ENCODE results near the gene YJEFN3. TPM values are rescaled to one million over a fixed set of nuclear protein-coding genes. Genes with fewer than 3 reads are reported as not detected.
A peak's percentile ranks its signal among the peaks of the same experiment; 100 is the strongest.

Gene YJEFN3
- polyA plus RNA-seq, 1 experiment: 1.2 TPM

DNA sequence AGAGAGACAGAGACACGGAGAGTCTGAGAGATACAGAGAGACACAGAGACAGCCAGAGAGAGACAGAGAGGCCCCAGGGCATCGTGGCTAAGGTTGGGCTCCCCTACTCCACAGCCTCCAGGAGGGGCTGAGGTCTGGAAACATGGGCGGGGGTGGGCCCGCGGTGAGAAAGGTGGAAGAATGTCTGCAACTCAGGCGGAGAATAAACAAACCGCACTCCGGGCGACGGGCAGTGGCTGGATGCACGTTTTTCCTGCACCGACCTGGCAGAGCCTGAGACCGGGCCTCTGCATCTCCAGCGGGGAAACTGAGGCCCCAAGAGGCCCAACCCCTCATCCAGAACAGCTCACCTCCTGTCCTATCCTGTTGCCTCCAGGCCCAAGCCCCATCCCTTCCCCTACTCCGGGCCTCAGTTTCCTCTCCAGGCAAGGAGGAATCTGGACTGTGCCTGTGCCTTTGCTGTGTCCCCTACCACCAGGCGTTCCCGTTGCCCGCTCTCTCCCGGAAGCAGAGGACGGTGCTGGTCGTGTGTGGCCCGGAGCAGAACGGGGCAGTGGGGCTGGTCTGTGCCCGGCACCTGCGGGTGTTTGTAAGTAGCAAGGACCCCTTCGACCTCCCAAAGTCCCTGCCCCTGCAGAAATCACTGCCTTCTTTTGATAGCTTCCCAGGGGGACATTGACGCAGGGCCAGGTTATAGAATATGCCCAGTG lies 6.0 kb downstream of the YJEFN3 start:
- DNase-seq (ENCODE audit: low read depth, low spot score): no peak
- TF ChIP-seq, protein P1, sequence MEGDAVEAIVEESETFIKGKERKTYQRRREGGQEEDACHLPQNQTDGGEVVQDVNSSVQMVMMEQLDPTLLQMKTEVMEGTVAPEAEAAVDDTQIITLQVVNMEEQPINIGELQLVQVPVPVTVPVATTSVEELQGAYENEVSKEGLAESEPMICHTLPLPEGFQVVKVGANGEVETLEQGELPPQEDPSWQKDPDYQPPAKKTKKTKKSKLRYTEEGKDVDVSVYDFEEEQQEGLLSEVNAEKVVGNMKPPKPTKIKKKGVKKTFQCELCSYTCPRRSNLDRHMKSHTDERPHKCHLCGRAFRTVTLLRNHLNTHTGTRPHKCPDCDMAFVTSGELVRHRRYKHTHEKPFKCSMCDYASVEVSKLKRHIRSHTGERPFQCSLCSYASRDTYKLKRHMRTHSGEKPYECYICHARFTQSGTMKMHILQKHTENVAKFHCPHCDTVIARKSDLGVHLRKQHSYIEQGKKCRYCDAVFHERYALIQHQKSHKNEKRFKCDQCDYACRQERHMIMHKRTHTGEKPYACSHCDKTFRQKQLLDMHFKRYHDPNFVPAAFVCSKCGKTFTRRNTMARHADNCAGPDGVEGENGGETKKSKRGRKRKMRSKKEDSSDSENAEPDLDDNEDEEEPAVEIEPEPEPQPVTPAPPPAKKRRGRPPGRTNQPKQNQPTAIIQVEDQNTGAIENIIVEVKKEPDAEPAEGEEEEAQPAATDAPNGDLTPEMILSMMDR (IDR thresholded peaks at IDR 0.05; ENCODE audit: low read depth, low read length): no peak
- H3K9me3 ChIP-seq (ENCODE audit: control insufficient read depth, insufficient read depth, low read length): peaks cover 6% of the 10 kb centered on the region; the same call in 1 of the 2 replicates
- no peak overlapping the region for H3K4me3 ChIP-seq (ENCODE audit: low read depth, low read length)
- peaks cover 18% of the 10 kb centered on the region for H3K27me3 ChIP-seq (ENCODE audit: control insufficient read depth, insufficient read depth, low read length)
- no peak overlapping the region for H3K27ac ChIP-seq (ENCODE audit: low read depth, low read length)
- CTCF ChIA-PET: no interaction called here
- POLR2A ChIA-PET: interaction anchor here (1.3 kb wide), 1 partner anchor 19 kb away, joined by 3 read pairs; the partner anchor contains the start of genes NDUFA13 and TSSK6

DNA sequence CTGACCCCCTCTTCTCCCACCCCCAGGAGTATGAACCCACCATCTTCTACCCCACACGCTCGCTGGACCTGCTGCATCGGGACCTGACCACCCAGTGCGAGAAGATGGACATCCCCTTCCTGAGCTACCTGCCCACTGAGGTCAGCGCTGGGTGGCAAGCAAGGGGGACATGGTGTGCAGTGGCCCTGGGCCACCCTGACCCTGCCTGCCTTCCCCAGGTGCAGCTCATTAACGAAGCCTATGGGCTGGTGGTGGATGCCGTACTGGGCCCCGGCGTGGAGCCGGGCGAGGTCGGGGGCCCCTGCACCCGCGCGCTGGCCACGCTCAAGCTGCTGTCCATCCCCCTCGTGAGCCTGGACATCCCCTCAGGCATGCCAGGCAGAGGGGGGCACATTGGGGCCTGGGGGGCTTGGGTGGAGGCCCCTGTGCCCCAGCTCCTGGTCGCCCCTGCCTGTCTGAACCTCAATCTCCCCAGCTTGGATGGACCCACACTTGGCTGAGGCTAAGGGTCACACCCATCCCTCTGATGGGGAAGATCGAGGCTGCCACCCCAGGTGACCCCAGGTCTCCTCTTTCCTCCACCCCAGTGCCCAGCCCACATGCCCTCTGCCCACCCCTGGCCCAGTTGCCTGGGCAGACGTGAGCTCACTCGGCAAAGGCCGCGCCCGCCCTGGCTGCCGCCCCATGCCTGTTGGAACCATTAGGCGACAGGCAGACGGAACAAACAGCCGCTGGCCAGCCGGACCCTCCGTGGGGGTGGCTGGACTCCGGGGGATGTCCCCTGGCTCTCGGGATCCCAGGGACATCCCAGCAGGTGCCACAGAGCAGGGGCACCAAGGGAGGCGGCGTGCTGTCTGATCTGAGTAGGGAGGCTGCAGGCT lies 6.8 kb downstream of the YJEFN3 start:
- Histone ChIP-seq H3K9me3 (ENCODE audit: control insufficient read depth, insufficient read depth, low read length) (peaks cover 10% of the 10 kb centered on the region; the same call in 1 of the 2 replicates), H3K27me3 (ENCODE audit: control insufficient read depth, insufficient read depth, low read length) (peaks cover 22% of the 10 kb centered on the region), H3K4me3 (ENCODE audit: low read depth, low read length) (no peak overlapping the region), H3K27ac (ENCODE audit: low read depth, low read length) (no peak overlapping the region)
- POLR2A ChIA-PET: interaction anchor here (1.3 kb wide), 1 partner anchor 20 kb away, joined by 3 read pairs; the partner anchor contains the start of genes NDUFA13 and TSSK6
- TF ChIP-seq, protein P1 (IDR thresholded peaks at IDR 0.05; ENCODE audit: low read depth, low read length): no peak
- CTCF ChIA-PET: interaction anchor here (1.8 kb wide), 1 partner anchor 108 kb away, joined by 5 read pairs; the partner anchor contains the start of gene GMIP
- no peak for DNase-seq (ENCODE audit: low read depth, low spot score)

DNA sequence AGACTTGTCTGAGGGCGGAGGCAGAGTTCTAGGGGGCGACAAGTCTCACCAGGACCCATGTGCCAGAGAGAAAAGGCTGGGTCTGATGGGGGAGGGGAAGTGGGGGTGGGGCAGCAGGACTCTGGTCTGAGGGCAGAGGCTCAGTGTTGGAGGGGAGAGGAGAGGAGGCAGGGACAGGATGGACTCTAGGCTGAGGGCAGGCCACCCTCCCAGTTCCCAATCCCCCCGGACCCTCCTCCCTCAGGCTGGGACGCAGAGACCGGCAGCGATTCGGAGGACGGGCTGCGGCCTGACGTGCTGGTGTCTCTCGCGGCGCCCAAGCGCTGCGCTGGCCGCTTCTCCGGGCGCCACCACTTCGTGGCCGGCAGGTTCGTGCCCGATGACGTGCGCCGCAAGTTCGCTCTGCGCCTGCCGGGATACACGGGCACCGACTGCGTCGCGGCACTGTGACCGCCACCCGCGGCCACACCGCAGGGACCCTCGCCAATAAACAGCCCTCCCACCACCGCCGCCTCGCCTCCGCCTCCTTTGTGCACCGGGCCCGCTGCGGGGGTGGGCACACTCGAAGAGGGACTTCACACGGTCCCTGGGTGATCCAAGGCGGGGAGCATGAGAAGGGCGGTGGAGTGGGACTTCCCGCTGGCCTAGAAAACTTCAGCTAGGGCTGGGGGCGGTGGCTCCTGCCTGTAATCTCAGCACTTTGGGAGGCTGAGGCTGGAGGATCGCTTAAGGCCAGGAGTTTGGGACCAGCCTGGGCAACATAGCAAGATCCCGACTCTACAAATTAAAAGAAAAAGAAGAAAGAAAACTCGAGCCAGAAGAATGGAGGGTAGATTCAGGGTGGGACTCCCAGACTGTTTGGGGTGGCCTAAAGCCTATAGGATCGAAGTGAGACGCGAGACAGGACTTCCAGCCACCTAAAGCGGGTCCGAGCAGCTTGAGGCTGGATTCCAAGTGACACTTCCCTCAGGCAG lies 8.7 kb downstream of the YJEFN3 start:
- DNase-seq (ENCODE audit: low read depth, low spot score): no peak
- ChIA-PET POLR2A (no interaction called here), CTCF (interaction anchor here (0.6 to 1.8 kb wide), 3 partner anchors 20 to 107 kb away, joined by 3 to 5 read pairs (median 4); partner anchors contain the start of gene GMIP)
- peaks cover 18% of the 10 kb centered on the region; the same call in 1 of the 2 replicates for H3K9me3 ChIP-seq (ENCODE audit: control insufficient read depth, insufficient read depth, low read length)
- no peak overlapping the region for H3K27ac ChIP-seq (ENCODE audit: low read depth, low read length)
- TF ChIP-seq, protein P1 (IDR thresholded peaks at IDR 0.05; ENCODE audit: low read depth, low read length): no peak
- no peak overlapping the region for H3K4me3 ChIP-seq (ENCODE audit: low read depth, low read length)
- H3K27me3 ChIP-seq (ENCODE audit: control insufficient read depth, insufficient read depth, low read length): peaks cover 26% of the 10 kb centered on the region

DNA sequence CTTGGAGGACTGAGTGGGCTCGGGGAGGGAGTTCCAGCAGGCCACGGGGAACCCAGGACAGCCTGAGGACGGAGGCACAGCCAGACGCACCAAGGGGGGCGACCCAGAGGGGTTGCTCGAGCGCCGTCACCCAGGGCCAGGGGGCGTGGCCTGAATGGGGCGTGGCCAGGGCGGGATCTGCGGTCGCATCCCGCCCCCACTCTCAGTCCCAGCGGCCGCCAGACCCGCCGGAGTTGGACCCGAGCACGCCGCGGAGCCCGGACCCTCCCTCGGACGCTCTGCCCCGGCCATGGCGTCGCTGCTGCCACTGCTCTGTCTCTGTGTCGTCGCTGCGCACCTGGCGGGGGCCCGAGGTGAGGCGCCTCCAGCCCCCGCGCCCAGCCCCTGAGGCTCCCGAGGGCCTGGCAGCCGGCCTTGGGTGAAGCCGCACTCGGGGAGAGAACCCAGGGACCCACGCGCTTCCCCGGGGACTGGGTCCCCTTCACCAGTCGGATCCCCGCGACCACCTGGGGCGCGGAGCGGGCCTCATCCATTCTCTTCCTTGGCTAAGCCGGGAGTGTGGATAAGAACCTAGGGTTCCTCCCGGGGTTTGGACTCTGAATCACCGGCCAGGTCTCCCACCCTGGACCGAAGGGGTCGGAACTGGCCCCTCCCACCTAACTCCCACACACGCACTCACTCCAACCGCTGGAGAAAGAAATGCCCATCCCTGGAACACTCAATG lies 9.5 kb downstream of the YJEFN3 start, which contains the start of gene CILP2:
TSS of gene CILP2 (plus strand) at position 205 of the 724 bp plus-strand sequence. CDS start at position 290, 85 bp downstream.
- H3K9me3 ChIP-seq (ENCODE audit: control insufficient read depth, insufficient read depth, low read length): peaks cover 21% of the 10 kb centered on the region; the same call in 1 of the 2 replicates
- H3K27ac ChIP-seq (ENCODE audit: low read depth, low read length): no peak within 1 kb of the TSS
- ChIA-PET POLR2A (no interaction called here), CTCF (interaction anchor here (1.0 kb wide), 1 partner anchor 106 kb away, joined by 4 read pairs; no protein-coding TSS in a partner anchor)
- peaks cover 26% of the 10 kb centered on the region for H3K27me3 ChIP-seq (ENCODE audit: control insufficient read depth, insufficient read depth, low read length)
- TF ChIP-seq, protein P1 (IDR thresholded peaks at IDR 0.05; ENCODE audit: low read depth, low read length): no peak
- peak within 1 kb of the TSS; percentile 34; the same call in 1 of the 2 replicates for H3K4me3 ChIP-seq (ENCODE audit: low read depth, low read length)
- DNase-seq (ENCODE audit: low read depth, low spot score): no peak

Data from AG04450 (cell line).